GM23338 (cell line): ENCODE measurements around the gene DMRT1.

Source experiments
- EZH2 ChIP-seq: fragments of 200-600 bp; sonication (generic); IDR thresholded peaks from one replicate; pipeline ENCODE4 v1.8.0; 2017; ENCODE audit warnings: antibody characterized with exemption, mild to moderate bottlenecking, low read depth; ENCODE audit not compliant: unreplicated experiment
- EZH2phosphoT487 ChIP-seq: fragments of 200-600 bp; sonication (generic); IDR thresholded peaks from one replicate; pipeline ENCODE4 v1.8.1; 2018; ENCODE audit warnings: antibody characterized with exemption; ENCODE audit not compliant: unreplicated experiment
- POLR2AphosphoS5 ChIP-seq: IDR thresholded peaks from 2 replicates; pipeline ENCODE4 v1.6.1; 2016; ENCODE audit warnings: antibody characterized with exemption, low read depth
- TF ChIP-seq, protein P1 (sequence below), 2 experiments: fragments of 200-600 bp in 1 of 2; sonication (generic) in 1 of 2; conservative IDR thresholded peaks; 2 replicates each; pipeline versions ENCODE4 v1.5.1 to v1.6.1; 2016 to 2017; ENCODE audit warnings: antibody characterized with exemption in 2 of 2, low read depth in 2 of 2, mild to moderate bottlenecking in 2 of 2, moderate library complexity in 1 of 2

DNA sequence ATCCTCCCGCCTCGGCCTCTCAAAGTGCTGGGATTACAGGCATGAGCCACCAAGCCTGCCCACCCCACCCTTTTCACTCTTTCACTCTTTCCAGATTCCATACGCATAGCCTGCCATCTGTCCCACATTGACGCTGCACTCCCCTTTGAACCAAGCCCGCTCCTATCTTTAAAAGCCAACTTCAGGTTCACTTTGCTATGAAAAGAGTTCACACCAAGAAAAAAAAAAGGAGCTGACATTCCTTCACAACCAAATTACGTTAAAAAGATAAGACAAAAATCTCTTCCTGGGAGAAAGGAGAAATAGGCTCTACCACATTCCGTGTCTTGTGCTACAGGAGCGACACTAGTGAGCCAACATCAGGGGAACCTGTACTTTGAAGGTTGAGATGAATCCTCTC is 41.5 kb downstream of the DMRT1 start:
- TF ChIP-seq POLR2AphosphoS5 (no peak), EZH2 (no peak), EZH2phosphoT487 (no peak)
- TF ChIP-seq, protein P1, sequence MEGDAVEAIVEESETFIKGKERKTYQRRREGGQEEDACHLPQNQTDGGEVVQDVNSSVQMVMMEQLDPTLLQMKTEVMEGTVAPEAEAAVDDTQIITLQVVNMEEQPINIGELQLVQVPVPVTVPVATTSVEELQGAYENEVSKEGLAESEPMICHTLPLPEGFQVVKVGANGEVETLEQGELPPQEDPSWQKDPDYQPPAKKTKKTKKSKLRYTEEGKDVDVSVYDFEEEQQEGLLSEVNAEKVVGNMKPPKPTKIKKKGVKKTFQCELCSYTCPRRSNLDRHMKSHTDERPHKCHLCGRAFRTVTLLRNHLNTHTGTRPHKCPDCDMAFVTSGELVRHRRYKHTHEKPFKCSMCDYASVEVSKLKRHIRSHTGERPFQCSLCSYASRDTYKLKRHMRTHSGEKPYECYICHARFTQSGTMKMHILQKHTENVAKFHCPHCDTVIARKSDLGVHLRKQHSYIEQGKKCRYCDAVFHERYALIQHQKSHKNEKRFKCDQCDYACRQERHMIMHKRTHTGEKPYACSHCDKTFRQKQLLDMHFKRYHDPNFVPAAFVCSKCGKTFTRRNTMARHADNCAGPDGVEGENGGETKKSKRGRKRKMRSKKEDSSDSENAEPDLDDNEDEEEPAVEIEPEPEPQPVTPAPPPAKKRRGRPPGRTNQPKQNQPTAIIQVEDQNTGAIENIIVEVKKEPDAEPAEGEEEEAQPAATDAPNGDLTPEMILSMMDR (conservative IDR thresholded peaks at IDR 0.05; ENCODE audit: low read depth in 2 of 2): no peak
